K562 (cell line): ENCODE measurements around the gene RAB6A. TPM values are rescaled to one million over a fixed set of nuclear protein-coding genes. Genes with fewer than 3 reads are reported as not detected.

Experiments
- ATAC-seq: fragments of 200-7000 bp; cut with Tn5 transposase; 3 replicates; pipeline ENCODE4 v1.9.1; 2020; ENCODE audit warnings: moderate library complexity
- BruUV-seq: library from RNA; stranded (reverse); fragments of 400-500 nt; replicated peaks from 2 replicates; lab custom pipeline; 2021; lab: Mats Ljungman, UMichigan
- CTCF ChIA-PET: fragments of 300-600 bp; formaldehyde crosslinking; extraction: SDS; loops from one replicate; lab custom pipeline; 2021; ENCODE audit warnings: low intra/inter-chr PET ratio; lab: Yijun Ruan, JAX
- POLR2A ChIA-PET: fragments of 300-600, 350-650 bp; sonication (Branson Sonifier 250); formaldehyde crosslinking; extraction: SDS; loops from one replicate; lab custom pipeline; 2021; ENCODE audit warnings: antibody characterized with exemption, inconsistent platforms; lab: Yijun Ruan, JAX
- DNase-seq, 4 experiments: peaks; one replicate each; pipeline versions ENCODE4 v3.0.0 to v3.0.0-alpha.2; 2011 to 2018; ENCODE audit warnings: low spot score in 3 of 4, mixed read lengths in 3 of 4; ENCODE audit errors: extremely low read depth in 1 of 4
- FAIRE-seq: peaks from 2 replicates; lab custom pipeline; 2011; peaks lifted over from hg19 to GRCh38; lab: Jason Lieb, UNC
- H2AFZ ChIP-seq: 2 replicates; pipeline ENCODE4 v1.6.0; 2011; ENCODE audit warnings: low read depth, low read length, control low read depth, inconsistent platforms
- H3K27ac ChIP-seq: fragments of 200-600 bp; 3 replicates; pipeline ENCODE4 v1.8.0; 2011; ENCODE audit warnings: low read depth, mild to moderate bottlenecking, control low read depth, inconsistent platforms, low read length, moderate library complexity, mixed read lengths; ENCODE audit errors: extremely low read depth
- H3K27me3 ChIP-seq, 2 experiments: fragments of 300-600 bp in 1 of 2; 2 replicates in 1 of 2; 3 replicates in 1 of 2; pipeline versions ENCODE4 v1.6.0 to v1.8.0; 2011; ENCODE audit warnings: inconsistent platforms in 2 of 2, low read length in 2 of 2, mild to moderate bottlenecking in 1 of 2, mixed read lengths in 1 of 2, moderate library complexity in 1 of 2; ENCODE audit not compliant: control insufficient read depth in 2 of 2, insufficient read depth in 2 of 2
- H3K36me3 ChIP-seq: fragments of 300-600 bp; 3 replicates; pipeline ENCODE4 v1.8.0; 2011; ENCODE audit warnings: mild to moderate bottlenecking, low read length, inconsistent platforms; ENCODE audit not compliant: control insufficient read depth, insufficient read depth
- H3K4me1 ChIP-seq, 2 experiments: fragments of 200-600 bp in 1 of 2; replicated peaks in 1 of 2; 2 replicates in 1 of 2; 3 replicates in 1 of 2; pipeline versions ENCODE4 v1.5.1 to v1.8.0; 2011; ENCODE audit warnings: inconsistent platforms in 2 of 2, low read length in 2 of 2, mild to moderate bottlenecking in 1 of 2, mixed read lengths in 1 of 2, moderate library complexity in 1 of 2; ENCODE audit not compliant: control insufficient read depth in 2 of 2, insufficient read depth in 2 of 2
- H3K4me2 ChIP-seq: 2 replicates; pipeline ENCODE4 v1.6.1; 2011; ENCODE audit warnings: low read length, control low read depth, inconsistent platforms, mixed read lengths; ENCODE audit not compliant: insufficient read depth
- H3K4me3 ChIP-seq: fragments of 200-600 bp; sonication (generic), shearing (Covaris generic); 2 replicates; pipeline ENCODE4 v1.5.1; 2016; ENCODE audit warnings: control low read depth, inconsistent platforms
- H3K79me2 ChIP-seq: fragments of 200-600 bp; 3 replicates; pipeline ENCODE4 v1.8.0; 2011; ENCODE audit warnings: low read length, inconsistent platforms; ENCODE audit not compliant: control insufficient read depth, insufficient read depth
- H3K9ac ChIP-seq, 2 experiments: 2 replicates each; pipeline versions ENCODE4 v1.6.0 to v1.6.1; 2011; ENCODE audit warnings: low read depth in 2 of 2, low read length in 2 of 2, control low read depth in 1 of 2, inconsistent platforms in 1 of 2, mild to moderate bottlenecking in 1 of 2, mixed read lengths in 1 of 2; ENCODE audit not compliant: insufficient read depth in 1 of 2
- H3K9me1 ChIP-seq: one replicate; pipeline ENCODE4 v1.6.0; 2011; ENCODE audit warnings: inconsistent platforms, mild to moderate bottlenecking, low read length, moderate library complexity; ENCODE audit not compliant: control insufficient read depth, insufficient read depth
- H3K9me3 ChIP-seq: replicated peaks from 2 replicates; pipeline ENCODE4 v1.5.1; 2011; ENCODE audit warnings: low read depth, low read length, inconsistent platforms; ENCODE audit not compliant: control insufficient read depth, insufficient read depth
- H4K20me1 ChIP-seq: replicated peaks from 2 replicates; pipeline ENCODE4 v1.6.1; 2011; ENCODE audit warnings: low read length, inconsistent platforms, mixed read lengths; ENCODE audit not compliant: control insufficient read depth, insufficient read depth
- CHAMP1 ChIP-seq: fragments of 450-650 bp; IDR thresholded peaks from 2 replicates; pipeline ENCODE4 v1.6.1; 2016; ENCODE audit warnings: mild to moderate bottlenecking
- CREB3L1 ChIP-seq: fragments of 450-650 bp; IDR thresholded peaks from 2 replicates; pipeline ENCODE4 v1.6.1; 2014; ENCODE audit warnings: low read depth, mild to moderate bottlenecking, moderate library complexity, borderline replicate concordance
- ELF2 ChIP-seq: fragments of 250-450 bp; sonication (Bioruptor Pico); IDR thresholded peaks from 2 replicates; pipeline ENCODE4 v1.5.0; 2021; ENCODE audit warnings: mild to moderate bottlenecking
- ETV1 ChIP-seq: fragments of 450-650 bp; conservative IDR thresholded peaks from 2 replicates; pipeline ENCODE4 v1.6.1; 2016; ENCODE audit warnings: missing genetic modification characterization, control low read depth, low read depth, missing compliant biosample characterization
- FUS ChIP-seq: fragments of 200-400 bp; formaldehyde crosslinking; optimal IDR thresholded peaks from 2 replicates; pipeline ENCODE3; 2017; ENCODE audit warnings: low read depth, low read length
- MECOM ChIP-seq: fragments of 250-450 bp; sonication (Bioruptor Pico); IDR thresholded peaks from 2 replicates; pipeline ENCODE4 v1.8.0; 2022; ENCODE audit warnings: inconsistent platforms
- MYC ChIP-seq, 2 experiments: fragments of 250-450 bp in 1 of 2; sonication (Bioruptor Pico) in 1 of 2; IDR thresholded peaks; 2 replicates each; pipeline versions ENCODE4 v1.5.1 to v1.6.1; 2012 to 2021; ENCODE audit warnings: low read depth in 2 of 2, borderline replicate concordance in 1 of 2, improper control_type of control experiment in 1 of 2, low read length in 1 of 2, mild to moderate bottlenecking in 1 of 2, moderate library complexity in 1 of 2
- SP2 ChIP-seq: IDR thresholded peaks from 2 replicates; pipeline ENCODE4 v1.6.1; 2011; ENCODE audit warnings: mild to moderate bottlenecking, low read depth, low read length, moderate library complexity; ENCODE audit not compliant: poor library complexity, severe bottlenecking; ENCODE audit errors: extremely low read depth
- ZNF124 ChIP-seq: sonication (generic); formaldehyde crosslinking; IDR thresholded peaks from 2 replicates; pipeline ENCODE4 v1.8.1; 2022; ENCODE audit warnings: missing genetic modification reagents
- WGBS: fragments of 100-300 bp; shearing (Covaris generic); methylation state at CpG from one replicate; pipeline ENCODE4 v1.1.6; 2016; ENCODE audit warnings: low coverage, mixed read lengths; ENCODE audit not compliant: insufficient coverage; ENCODE audit errors: missing lambda C conversion rate; 5-methylcytosine and 5-hydroxymethylcytosine counted together
- in situ Hi-C: fragments of 300-500 bp; cut with MboI; formaldehyde crosslinking; loops from 4 replicates; pipeline ENCODE4 v1.15.0; 2018; ENCODE audit warnings: inconsistent platforms, mixed read lengths
- intact Hi-C: fragments of 100-400 bp; cut with micrococcal nuclease; formaldehyde crosslinking; loops from 2 replicates; pipeline ENCODE4 v1.14.2; 2022
- polyA plus RNA-seq, 8 experiments: library from polyadenylated mRNA; depleted of rRNA in 4 of 8; stranded (reverse) in 5 of 8; unstranded in 3 of 8; fragments of >200 nt; fragmentation: Nextera tagmentation in 2 of 8; fragmentation: Illumina TruSeq in 1 of 8; extraction: Ambion mirVana in 2 of 8; extraction: Trizol in 1 of 8; gene quantifications; 2 replicates each; pipeline versions ENCODE4 v1.2.1 to v1.2.3, GENCODE V29; 2011 to 2014; ENCODE audit warnings: inconsistent platforms in 1 of 8, missing spikeins in 1 of 8
- total RNA-seq, 7 experiments: library from RNA; depleted of rRNA in 6 of 7; stranded (reverse); fragments of >200 nt in 6 of 7; fragmentation: Illumina TruSeq in 2 of 7; extraction: Trizol in 2 of 7; gene quantifications; 2 replicates each; pipeline versions ENCODE4 v1.2.1 to v1.2.3, GENCODE V29; 2011 to 2021; ENCODE audit warnings: low replicate concordance in 1 of 7
- TF ChIP-seq, protein P1 (sequence below): fragments of 200-800 bp; sonication (Bioruptor generic); IDR thresholded peaks from 2 replicates; pipeline ENCODE4 v1.6.1; 2017; ENCODE audit warnings: missing genetic modification characterization, missing compliant biosample characterization
- TF ChIP-seq, protein P2 (sequence below), 2 experiments: fragments of 450-650 bp; IDR thresholded peaks; 2 replicates each; pipeline ENCODE4 v1.6.1; 2016

Gene RAB6A
- total and polyA plus RNA-seq, 9 of the 15 experiments (the other 6 are each of a cell fraction or from before 2014, with no cell fraction given): 14.0 to 95.3 (median 45.4) TPM

- CTCF ChIA-PET: interaction anchor here (0.5 kb wide), 1 partner anchor 1713 kb away, joined by 3 read pairs; no protein-coding TSS in a partner anchor
- POLR2A ChIA-PET: interaction anchor here (0.6 to 8.1 kb wide), 14 partner anchors 9 to 235 kb away, joined by 3 to 86 read pairs (median 4); partner anchors contain the start of gene MRPL48
- H3K27me3 ChIP-seq: no peaks in the 10 kb centered on the region
- no TSS peak for BruUV-seq
- H3K4me2 ChIP-seq: peak overlapping the region; percentile 86
- in situ Hi-C loops: no loop called here
- intact Hi-C loops: loop anchor here (1.0 to 10.0 kb wide), 3 partner anchors 18 to 113 kb away; partner anchors contain the start of genes COA4 and PAAF1
- H4K20me1 ChIP-seq: peaks cover 15% of the 10 kb centered on the region; the same call in 1 of the 2 replicates
- peak overlapping the region; percentile 78 for H3K27ac ChIP-seq
- peaks cover 5% of the 10 kb centered on the region; the same call in 1 of the 3 replicates for H3K36me3 ChIP-seq
- ATAC-seq: no peak
- no peaks in the 10 kb centered on the region for H3K9me1 ChIP-seq
- DNase-seq: no peak
- FAIRE-seq: no peak
- WGBS: 65% methylated on average over 10 of the region's 16 CpGs
- peaks cover 9 to 13% of the 10 kb centered on the region in 2 experiments; a peak in 2 of 5 replicates for H3K4me1 ChIP-seq
- H3K9ac ChIP-seq: peak overlapping the region in 1 of 2 experiments; percentile 62; a peak in 2 of 4 replicates
- peaks cover 42% of the 10 kb centered on the region for H3K79me2 ChIP-seq
- H3K4me3 ChIP-seq: peak overlapping the region; percentile 97
- H3K9me3 ChIP-seq: no peaks in the 10 kb centered on the region
- H2AFZ ChIP-seq: peak overlapping the region; percentile 97
- TF ChIP-seq, protein P1, sequence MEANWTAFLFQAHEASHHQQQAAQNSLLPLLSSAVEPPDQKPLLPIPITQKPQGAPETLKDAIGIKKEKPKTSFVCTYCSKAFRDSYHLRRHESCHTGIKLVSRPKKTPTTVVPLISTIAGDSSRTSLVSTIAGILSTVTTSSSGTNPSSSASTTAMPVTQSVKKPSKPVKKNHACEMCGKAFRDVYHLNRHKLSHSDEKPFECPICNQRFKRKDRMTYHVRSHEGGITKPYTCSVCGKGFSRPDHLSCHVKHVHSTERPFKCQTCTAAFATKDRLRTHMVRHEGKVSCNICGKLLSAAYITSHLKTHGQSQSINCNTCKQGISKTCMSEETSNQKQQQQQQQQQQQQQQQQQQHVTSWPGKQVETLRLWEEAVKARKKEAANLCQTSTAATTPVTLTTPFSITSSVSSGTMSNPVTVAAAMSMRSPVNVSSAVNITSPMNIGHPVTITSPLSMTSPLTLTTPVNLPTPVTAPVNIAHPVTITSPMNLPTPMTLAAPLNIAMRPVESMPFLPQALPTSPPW (CRISPR knock-in tag): peak; percentile 96
- TF ChIP-seq ETV1 (no peak), FUS (no peak), CHAMP1 (0 out of 2 replicates have a peak, but pooled peaks have one; percentile 25), CREB3L1 (peak; percentile 5; the same call in 1 of the 2 replicates), MYC (IDR thresholded peaks at IDR 0.05; ENCODE audit: low read depth, low read length) (0 out of 2 replicates have a peak, but pooled peaks have one; percentile 78), MYC (CRISPR knock-in tag; IDR thresholded peaks at IDR 0.05; ENCODE audit: borderline replicate concordance, low read depth) (no peak), ZNF124 (no peak), ELF2 (peak; percentile 17; the same call in 1 of the 2 replicates), SP2 (peak; percentile 9), MECOM (no peak)
- TF ChIP-seq, protein P2, sequence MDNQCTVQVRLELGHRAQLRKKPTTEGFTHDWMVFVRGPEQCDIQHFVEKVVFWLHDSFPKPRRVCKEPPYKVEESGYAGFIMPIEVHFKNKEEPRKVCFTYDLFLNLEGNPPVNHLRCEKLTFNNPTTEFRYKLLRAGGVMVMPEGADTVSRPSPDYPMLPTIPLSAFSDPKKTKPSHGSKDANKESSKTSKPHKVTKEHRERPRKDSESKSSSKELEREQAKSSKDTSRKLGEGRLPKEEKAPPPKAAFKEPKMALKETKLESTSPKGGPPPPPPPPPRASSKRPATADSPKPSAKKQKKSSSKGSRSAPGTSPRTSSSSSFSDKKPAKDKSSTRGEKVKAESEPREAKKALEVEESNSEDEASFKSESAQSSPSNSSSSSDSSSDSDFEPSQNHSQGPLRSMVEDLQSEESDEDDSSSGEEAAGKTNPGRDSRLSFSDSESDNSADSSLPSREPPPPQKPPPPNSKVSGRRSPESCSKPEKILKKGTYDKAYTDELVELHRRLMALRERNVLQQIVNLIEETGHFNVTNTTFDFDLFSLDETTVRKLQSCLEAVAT (IDR thresholded peaks at IDR 0.05): peak in 1 of 2 experiments; percentile 80; a peak in 2 of 4 replicates
Measured at GRCh38 chr11:73761403-73761945, 600 bp upstream of the RAB6A start.
